Spleen (tissue), 7 donors: ENCODE measurements around the gene FARP1.

Source experiments
- CTCF ChIP-seq, 11 experiments: fragments of 200-600 bp in 7 of 11; fragments of 450-650 bp in 4 of 11; sonication (generic) in 4 of 11; IDR thresholded peaks in 8 of 11; conservative IDR thresholded peaks in 3 of 11; 1 replicate in 7 of 11; 2 replicates in 4 of 11; pipeline versions ENCODE4 v1.4.0 to v1.8.0; 2016 to 2021; ENCODE audit warnings: antibody characterized with exemption in 11 of 11, inconsistent platforms in 4 of 11, mild to moderate bottlenecking in 1 of 11
- POLR2A ChIP-seq, 3 donors: fragments of 450-650 bp; IDR thresholded peaks; one replicate each; pipeline ENCODE4 v1.5.1; 2017; ENCODE audit warnings: antibody characterized with exemption in 3 of 3, mild to moderate bottlenecking in 1 of 3
- donor health status: DM: no; HTN: no; CAD: no; lungs with moderate emphysema.
- donor health status: DM: no; HTN: no; CAD: no.
- donor health status: DM: no; HTN: no; CAD: no.

GRCh38 chr13:98311200-98311548 lies 168.3 kb downstream of the FARP1 start:
- TF ChIP-seq CTCF (IDR thresholded peaks at IDR 0.05 in 8 of 11, conservative IDR thresholded peaks at IDR 0.05 in 3 of 11) (no peak), POLR2A (IDR thresholded peaks at IDR 0.05) (no peak)
